GM23338 (cell line): Measurements from ENCODE around the gene CCL23. TPM values are rescaled to one million over a fixed set of nuclear protein-coding genes. Genes with fewer than 3 reads are reported as not detected.

Source experiments
- ATAC-seq: fragments of 200-7000 bp; cut with Tn5 transposase; 3 replicates; pipeline ENCODE4 v1.9.1; 2020
- DNase-seq: peaks from one replicate; pipeline ENCODE4 v3.0.0-alpha.2; 2015; ENCODE audit warnings: low spot score
- H2AFZ ChIP-seq: fragments of 200-600 bp; sonication (generic); 2 replicates; pipeline ENCODE4 v1.8.0; 2016; ENCODE audit warnings: antibody characterized with exemption, mild to moderate bottlenecking, moderate library complexity
- H3F3A ChIP-seq: fragments of 200-600 bp; sonication (generic); replicated peaks from 2 replicates; pipeline ENCODE4 v1.8.0; 2017; ENCODE audit warnings: antibody characterized with exemption, mixed run types, low read depth
- H3K27ac ChIP-seq: fragments of 200-600 bp; sonication (generic); 2 replicates; pipeline ENCODE4 v1.6.1; 2016; ENCODE audit warnings: low read depth
- H3K27me3 ChIP-seq: fragments of 200-600 bp; sonication (generic); 2 replicates; pipeline ENCODE4 v1.8.0; 2016; ENCODE audit warnings: mild to moderate bottlenecking, mixed run types, moderate library complexity; ENCODE audit not compliant: insufficient read depth
- H3K36me3 ChIP-seq: fragments of 200-600 bp; sonication (generic); 2 replicates; pipeline ENCODE4 v1.8.0; 2016; ENCODE audit warnings: mild to moderate bottlenecking; ENCODE audit not compliant: insufficient read depth
- H3K4me1 ChIP-seq: fragments of 200-600 bp; sonication (generic); 2 replicates; pipeline ENCODE4 v1.8.0; 2016; ENCODE audit warnings: mild to moderate bottlenecking, moderate library complexity; ENCODE audit not compliant: insufficient read depth
- H3K4me2 ChIP-seq: fragments of 200-600 bp; sonication (generic); 2 replicates; pipeline ENCODE4 v1.7.1; 2017; ENCODE audit warnings: mixed run types
- H3K4me3 ChIP-seq: fragments of 200-600 bp; sonication (generic); 2 replicates; pipeline ENCODE4 v1.6.1; 2016; ENCODE audit warnings: mixed run types
- H3K79me2 ChIP-seq: fragments of 200-600 bp; sonication (generic); replicated peaks from 2 replicates; pipeline ENCODE4 v1.8.0; 2017; ENCODE audit warnings: mild to moderate bottlenecking; ENCODE audit not compliant: insufficient read depth
- H3K9me2 ChIP-seq: fragments of 200-600 bp; sonication (generic); 2 replicates; pipeline ENCODE4 v1.8.0; 2017; ENCODE audit not compliant: insufficient read depth
- H4K20me1 ChIP-seq: fragments of 200-600 bp; sonication (generic); replicated peaks from 2 replicates; pipeline ENCODE4 v1.8.0; 2017; ENCODE audit warnings: mild to moderate bottlenecking; ENCODE audit not compliant: insufficient read depth
- H3K27ac Mint-ChIP-seq: 2 replicates; pipeline ENCODE4 v1.8.0; 2020; ENCODE audit warnings: inconsistent platforms, mild to moderate bottlenecking, moderate library complexity, mixed read lengths
- H3K27me3 Mint-ChIP-seq: 3 replicates; pipeline ENCODE4 v1.8.0; 2022; ENCODE audit warnings: low read depth, mild to moderate bottlenecking, moderate library complexity, mixed read lengths, inconsistent platforms; ENCODE audit not compliant: insufficient read depth, poor library complexity
- H3K36me3 Mint-ChIP-seq: 3 replicates; pipeline ENCODE4 v1.8.0; 2021; ENCODE audit warnings: low read depth, mild to moderate bottlenecking, inconsistent platforms, moderate library complexity, mixed read lengths
- H3K4me1 Mint-ChIP-seq: 3 replicates; pipeline ENCODE4 v1.8.0; 2020; ENCODE audit warnings: mild to moderate bottlenecking, inconsistent platforms, mixed read lengths
- H3K4me3 Mint-ChIP-seq: 3 replicates; pipeline ENCODE4 v1.8.0; 2021; ENCODE audit warnings: moderate library complexity, mild to moderate bottlenecking, inconsistent platforms, mixed read lengths
- H3K9me3 Mint-ChIP-seq: 3 replicates; pipeline ENCODE4 v1.8.0; 2020; ENCODE audit warnings: moderate library complexity, mild to moderate bottlenecking, inconsistent platforms, mixed read lengths
- CREB1 ChIP-seq: fragments of 250-450 bp; sonication (Bioruptor Pico); IDR thresholded peaks from 2 replicates; pipeline ENCODE4 v1.5.0; 2020; ENCODE audit warnings: low read depth, mild to moderate bottlenecking, moderate library complexity
- CTCF ChIP-seq, 2 experiments: fragments of 200-600 bp in 1 of 2; sonication (generic) in 1 of 2; conservative IDR thresholded peaks; 2 replicates each; pipeline versions ENCODE4 v1.5.1 to v1.6.1; 2016 to 2017; ENCODE audit warnings: antibody characterized with exemption in 2 of 2, low read depth in 2 of 2, mild to moderate bottlenecking in 2 of 2, moderate library complexity in 1 of 2
- ETS1 ChIP-seq: IDR thresholded peaks from 2 replicates; pipeline ENCODE4 v1.6.1; 2016; ENCODE audit warnings: antibody characterized with exemption
- EZH2 ChIP-seq: fragments of 200-600 bp; sonication (generic); IDR thresholded peaks from one replicate; pipeline ENCODE4 v1.8.0; 2017; ENCODE audit warnings: antibody characterized with exemption, mild to moderate bottlenecking, low read depth; ENCODE audit not compliant: unreplicated experiment
- EZH2phosphoT487 ChIP-seq: fragments of 200-600 bp; sonication (generic); IDR thresholded peaks from one replicate; pipeline ENCODE4 v1.8.1; 2018; ENCODE audit warnings: antibody characterized with exemption; ENCODE audit not compliant: unreplicated experiment
- JUNB ChIP-seq: IDR thresholded peaks from one replicate; pipeline ENCODE4 v1.6.1; 2016; ENCODE audit warnings: antibody characterized with exemption; ENCODE audit not compliant: unreplicated experiment
- ZNF114 ChIP-seq: fragments of 250-450 bp; sonication (Bioruptor Pico); IDR thresholded peaks from 2 replicates; pipeline ENCODE4 v1.5.0; 2020; ENCODE audit warnings: mild to moderate bottlenecking, moderate library complexity
- ZNF331 ChIP-seq: fragments of 250-450 bp; sonication (Bioruptor Pico); IDR thresholded peaks from 2 replicates; pipeline ENCODE4 v1.5.0; 2020; ENCODE audit warnings: low read depth, mild to moderate bottlenecking, moderate library complexity
- ZNF462 ChIP-seq: fragments of 250-450 bp; sonication (Bioruptor Pico); IDR thresholded peaks from 2 replicates; pipeline ENCODE4 v1.5.0; 2020; ENCODE audit warnings: mild to moderate bottlenecking, moderate library complexity
- polyA plus RNA-seq: library from polyadenylated mRNA; unstranded; fragments of >200 nt; fragmentation: Nextera tagmentation; extraction: Ambion mirVana; gene quantifications from 2 replicates; pipeline ENCODE4 v1.2.1, GENCODE V29; 2016
- total RNA-seq: library from RNA; depleted of rRNA; stranded (reverse); fragments of >200 nt; shearing (Covaris generic); gene quantifications from 2 replicates; pipeline ENCODE4 v1.2.3, GENCODE V29; 2014

The CCL23 gene
- total and polyA plus RNA-seq, 2 experiments from 2014 or later = not detected

- no peak overlapping the region for H3K4me3 ChIP-seq
- H3K4me1 ChIP-seq = no peaks in the 10 kb centered on the region
- no peaks in the 10 kb centered on the region for H3F3A ChIP-seq
- H4K20me1 ChIP-seq = no peaks in the 10 kb centered on the region
- no peaks in the 10 kb centered on the region for H3K36me3 ChIP-seq
- TF ChIP-seq EZH2 (no peak), EZH2phosphoT487 (no peak), ZNF114 (CRISPR knock-in tag) (no peak)
- no peaks in the 10 kb centered on the region for H3K27me3 Mint-ChIP-seq
- no peaks in the 10 kb centered on the region for H3K27me3 ChIP-seq
- H3K27ac Mint-ChIP-seq = no peak overlapping the region
- peaks cover 7% of the 10 kb centered on the region for H3K4me1 Mint-ChIP-seq
- H3K36me3 Mint-ChIP-seq = no peaks in the 10 kb centered on the region
- DNase-seq = no peak
- H3K9me2 ChIP-seq = peaks cover 3% of the 10 kb centered on the region; the same call in 1 of the 2 replicates
- H3K9me3 Mint-ChIP-seq = peaks cover 2% of the 10 kb centered on the region; the same call in 1 of the 3 replicates
- H3K79me2 ChIP-seq = no peaks in the 10 kb centered on the region
- ATAC-seq = no peak
- H3K4me3 Mint-ChIP-seq = no peak overlapping the region
- no peak overlapping the region for H2AFZ ChIP-seq
- no peak overlapping the region for H3K27ac ChIP-seq
- no peak overlapping the region for H3K4me2 ChIP-seq
These were observed 19.0 kb downstream of the CCL23 start for GRCh38 chr17:35998756-35999155.

- Histone ChIP-seq H3K9me2 (peaks cover 3% of the 10 kb centered on the region; the same call in 1 of the 2 replicates), H3K27me3 (no peaks in the 10 kb centered on the region), H3K4me3 (no peak overlapping the region), H3K27ac (no peak overlapping the region), H3K4me1 (no peaks in the 10 kb centered on the region), H3K36me3 (no peaks in the 10 kb centered on the region), H2AFZ (0 out of 2 replicates have a peak overlapping the region, but pooled peaks have one; percentile 59), H3K79me2 (no peaks in the 10 kb centered on the region), H4K20me1 (no peaks in the 10 kb centered on the region), H3K4me2 (no peak overlapping the region), H3F3A (no peaks in the 10 kb centered on the region)
- ATAC-seq = no peak
- H3K27ac Mint-ChIP-seq = no peak overlapping the region
- H3K4me3 Mint-ChIP-seq = no peak overlapping the region
- no peaks in the 10 kb centered on the region for H3K27me3 Mint-ChIP-seq
- no peaks in the 10 kb centered on the region for H3K36me3 Mint-ChIP-seq
- H3K9me3 Mint-ChIP-seq = peaks cover 2% of the 10 kb centered on the region; the same call in 1 of the 3 replicates
- H3K4me1 Mint-ChIP-seq = peaks cover 7% of the 10 kb centered on the region
- DNase-seq = no peak
- TF ChIP-seq CTCF (conservative IDR thresholded peaks at IDR 0.05; ENCODE audit: low read depth in 2 of 2) (no peak), ZNF331 (CRISPR knock-in tag) (no peak), CREB1 (CRISPR knock-in tag) (no peak), ZNF462 (CRISPR knock-in tag) (no peak), JUNB (no peak), ETS1 (no peak), EZH2phosphoT487 (no peak)
These were observed 19.7 kb downstream of the CCL23 start for GRCh38 chr17:35998018-35998545.
